HepG2 (cell line): ENCODE measurements around the gene CD79A. TPM values are rescaled to one million over a fixed set of nuclear protein-coding genes. Genes with fewer than 3 reads are reported as not detected.

Source experiments
- GMEB1 ChIP-seq: sonication (generic); formaldehyde crosslinking; IDR thresholded peaks from 2 replicates; pipeline ENCODE4 v1.5.1; 2020; ENCODE audit warnings: missing genetic modification reagents, mild to moderate bottlenecking, borderline replicate concordance
- GTF2F1 ChIP-seq: fragments of 150-350 bp; IDR thresholded peaks from 2 replicates; pipeline ENCODE4 v1.6.1; 2014; ENCODE audit warnings: low read length
- HDAC1 ChIP-seq: sonication (generic); formaldehyde crosslinking; IDR thresholded peaks from 2 replicates; pipeline ENCODE4 v1.5.1; 2020; ENCODE audit warnings: mild to moderate bottlenecking, missing genetic modification reagents
- KLF16 ChIP-seq, 2 experiments: sonication (generic) in 1 of 2; formaldehyde crosslinking in 1 of 2; IDR thresholded peaks; 2 replicates each; pipeline versions ENCODE4 v1.6.1 to v1.8.0; 2016 to 2023; ENCODE audit warnings: missing genetic modification reagents in 2 of 2, missing compliant biosample characterization in 1 of 2
- LBX2 ChIP-seq: sonication (generic); formaldehyde crosslinking; IDR thresholded peaks from 2 replicates; pipeline ENCODE4 v1.5.0; 2020; ENCODE audit warnings: missing genetic modification reagents, mild to moderate bottlenecking, borderline replicate concordance
- RBFOX2 ChIP-seq: fragments of 200-400 bp; formaldehyde crosslinking; IDR thresholded peaks from 2 replicates; pipeline ENCODE4 v1.6.1; 2017; ENCODE audit warnings: low read depth, mild to moderate bottlenecking, low read length
- RCOR2 ChIP-seq: IDR thresholded peaks from 2 replicates; pipeline ENCODE4 v1.6.1; 2016; ENCODE audit warnings: missing biosample characterization, missing genetic modification reagents
- REPIN1 ChIP-seq: sonication (generic); formaldehyde crosslinking; IDR thresholded peaks from 2 replicates; pipeline ENCODE4 v1.8.0; 2022; ENCODE audit warnings: missing genetic modification reagents, low read depth, mild to moderate bottlenecking, borderline replicate concordance
- SMC3 ChIP-seq: IDR thresholded peaks from 2 replicates; pipeline ENCODE4 v1.6.1; 2011; ENCODE audit warnings: low read length, improper control_type of control experiment
- TRAFD1 ChIP-seq: sonication (generic); formaldehyde crosslinking; IDR thresholded peaks from 2 replicates; pipeline ENCODE4 v1.5.1; 2020; ENCODE audit warnings: missing genetic modification reagents, mild to moderate bottlenecking, borderline replicate concordance
- ZEB1 ChIP-seq: IDR thresholded peaks from 2 replicates; pipeline ENCODE4 v1.6.1; 2012; ENCODE audit warnings: mild to moderate bottlenecking, low read depth, inconsistent platforms; ENCODE audit not compliant: insufficient replicate concordance
- ZKSCAN5 ChIP-seq: sonication (generic); formaldehyde crosslinking; IDR thresholded peaks from 2 replicates; pipeline ENCODE4 v1.5.1; 2020; ENCODE audit warnings: mild to moderate bottlenecking, missing genetic modification reagents
- ZNF136 ChIP-seq: sonication (generic); formaldehyde crosslinking; IDR thresholded peaks from 2 replicates; pipeline ENCODE4 v1.8.1; 2022; ENCODE audit warnings: low read depth, mild to moderate bottlenecking, moderate library complexity, missing genetic modification reagents
- ZNF18 ChIP-seq: sonication (generic); formaldehyde crosslinking; IDR thresholded peaks from 2 replicates; pipeline ENCODE4 v1.8.0; 2022; ENCODE audit warnings: mild to moderate bottlenecking, missing genetic modification reagents; ENCODE audit not compliant: insufficient replicate concordance
- ZNF501 ChIP-seq: sonication (generic); formaldehyde crosslinking; IDR thresholded peaks from 2 replicates; pipeline ENCODE4 v1.5.1; 2020; ENCODE audit warnings: mild to moderate bottlenecking, moderate library complexity, missing genetic modification reagents
- ZNF660 ChIP-seq: sonication (generic); formaldehyde crosslinking; IDR thresholded peaks from 2 replicates; pipeline ENCODE4 v1.5.1; 2020; ENCODE audit warnings: mild to moderate bottlenecking, low read depth, missing genetic modification reagents, borderline replicate concordance
- ZNF878 ChIP-seq: sonication (generic); formaldehyde crosslinking; IDR thresholded peaks from 2 replicates; pipeline ENCODE4 v1.8.1; 2023; ENCODE audit warnings: mild to moderate bottlenecking, missing genetic modification reagents, moderate library complexity
- ZNF891 ChIP-seq: sonication (generic); formaldehyde crosslinking; IDR thresholded peaks from 2 replicates; pipeline ENCODE4 v1.5.0; 2020; ENCODE audit warnings: mild to moderate bottlenecking, missing genetic modification reagents
- polyA plus RNA-seq, 8 experiments: library from polyadenylated mRNA; depleted of rRNA in 3 of 8; stranded (reverse) in 7 of 8; unstranded in 1 of 8; fragments of >200 nt; fragmentation: Illumina TruSeq in 4 of 8; extraction: Trizol in 4 of 8; gene quantifications; 2 replicates each; pipeline versions ENCODE4 v1.2.1 to v1.2.3, GENCODE V29; 2011 to 2016; ENCODE audit warnings: low read depth in 4 of 8, missing spikeins in 1 of 8, mixed read lengths in 1 of 8; ENCODE audit not compliant: insufficient read depth in 1 of 8
- total RNA-seq, 5 experiments: library from RNA; depleted of rRNA; stranded (reverse); fragments of >200 nt; fragmentation: Illumina TruSeq; extraction: Trizol; gene quantifications; 2 replicates each; pipeline ENCODE4 v1.2.3, GENCODE V29; 2016; ENCODE audit warnings: low read depth in 1 of 5
- TF ChIP-seq, protein P1 (sequence below): sonication (generic); formaldehyde crosslinking; IDR thresholded peaks from 2 replicates; pipeline ENCODE4 v1.5.1; 2020; ENCODE audit warnings: missing genetic modification reagents, mild to moderate bottlenecking, borderline replicate concordance
- TF ChIP-seq, protein P2 (sequence below): sonication (generic); formaldehyde crosslinking; IDR thresholded peaks from 2 replicates; pipeline ENCODE4 v1.5.0; 2020; ENCODE audit warnings: mild to moderate bottlenecking, missing genetic modification reagents

CD79A gene
- total and polyA plus RNA-seq, 2 of the 13 experiments (the other 11 are each of a cell fraction or from before 2014, with no cell fraction given) = 0.24 to 0.33 TPM

DNA sequence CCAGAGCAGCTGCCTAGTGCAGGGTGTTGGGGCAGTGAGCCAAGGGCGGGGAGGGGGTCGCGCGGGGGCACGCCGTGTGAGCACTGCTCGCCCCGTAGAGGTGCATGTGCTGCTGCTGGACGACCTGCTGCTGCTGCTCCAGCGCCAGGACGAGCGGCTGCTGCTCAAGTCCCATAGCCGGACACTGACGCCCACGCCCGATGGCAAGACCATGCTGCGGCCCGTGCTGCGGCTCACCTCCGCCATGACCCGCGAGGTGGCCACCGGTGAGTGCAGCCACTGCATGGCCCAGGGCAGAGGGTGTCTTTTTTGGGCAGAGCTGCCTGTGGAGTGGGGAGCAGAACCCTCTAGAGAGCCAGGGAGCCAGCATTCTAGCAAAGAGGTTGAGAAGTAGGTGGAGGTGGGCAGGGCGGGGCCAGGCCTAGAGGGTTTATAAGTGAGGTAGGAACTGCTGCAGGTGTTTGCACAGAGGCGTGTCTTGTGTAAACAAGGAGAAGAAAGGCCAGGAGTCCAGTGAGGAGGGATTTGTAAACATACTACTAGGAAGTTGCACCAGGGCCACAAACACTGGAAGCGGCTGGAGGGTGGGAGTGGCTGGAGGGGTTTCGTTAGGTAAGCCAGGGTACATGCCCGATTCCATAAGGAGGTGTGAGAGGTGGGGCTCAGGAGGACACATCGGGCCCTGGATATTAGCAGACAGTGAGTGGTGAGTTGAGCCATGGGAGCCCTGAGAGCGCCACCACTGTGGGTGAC lies 27.2 kb downstream of the CD79A start (continued):
- TF ChIP-seq REPIN1 (CRISPR knock-in tag) (no peak), ZNF136 (CRISPR knock-in tag) (no peak), ZNF501 (CRISPR knock-in tag) (no peak), RBFOX2 (peak; percentile 39; the same call in 1 of the 2 replicates), ZNF660 (CRISPR knock-in tag) (no peak), RCOR2 (CRISPR knock-in tag) (peak; percentile 68; the same call in 1 of the 2 replicates), SMC3 (no peak), ZEB1 (peak; percentile 96), ZNF18 (CRISPR knock-in tag) (no peak), GMEB1 (CRISPR knock-in tag) (peak; percentile 31; the same call in 1 of the 2 replicates), LBX2 (CRISPR knock-in tag) (no peak), HDAC1 (CRISPR knock-in tag) (peak; percentile 60; the same call in 1 of the 2 replicates), GTF2F1 (no peak), ZKSCAN5 (CRISPR knock-in tag) (no peak), ZNF878 (CRISPR knock-in tag) (no peak), ZNF891 (no peak), TRAFD1 (CRISPR knock-in tag) (no peak), KLF16 (CRISPR knock-in tag; IDR thresholded peaks at IDR 0.05) (peak in 1 of 2 experiments; percentile 78; a peak in 2 of 4 replicates)
- TF ChIP-seq, protein P1, sequence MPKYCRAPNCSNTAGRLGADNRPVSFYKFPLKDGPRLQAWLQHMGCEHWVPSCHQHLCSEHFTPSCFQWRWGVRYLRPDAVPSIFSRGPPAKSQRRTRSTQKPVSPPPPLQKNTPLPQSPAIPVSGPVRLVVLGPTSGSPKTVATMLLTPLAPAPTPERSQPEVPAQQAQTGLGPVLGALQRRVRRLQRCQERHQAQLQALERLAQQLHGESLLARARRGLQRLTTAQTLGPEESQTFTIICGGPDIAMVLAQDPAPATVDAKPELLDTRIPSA = no peak
- TF ChIP-seq, protein P2, sequence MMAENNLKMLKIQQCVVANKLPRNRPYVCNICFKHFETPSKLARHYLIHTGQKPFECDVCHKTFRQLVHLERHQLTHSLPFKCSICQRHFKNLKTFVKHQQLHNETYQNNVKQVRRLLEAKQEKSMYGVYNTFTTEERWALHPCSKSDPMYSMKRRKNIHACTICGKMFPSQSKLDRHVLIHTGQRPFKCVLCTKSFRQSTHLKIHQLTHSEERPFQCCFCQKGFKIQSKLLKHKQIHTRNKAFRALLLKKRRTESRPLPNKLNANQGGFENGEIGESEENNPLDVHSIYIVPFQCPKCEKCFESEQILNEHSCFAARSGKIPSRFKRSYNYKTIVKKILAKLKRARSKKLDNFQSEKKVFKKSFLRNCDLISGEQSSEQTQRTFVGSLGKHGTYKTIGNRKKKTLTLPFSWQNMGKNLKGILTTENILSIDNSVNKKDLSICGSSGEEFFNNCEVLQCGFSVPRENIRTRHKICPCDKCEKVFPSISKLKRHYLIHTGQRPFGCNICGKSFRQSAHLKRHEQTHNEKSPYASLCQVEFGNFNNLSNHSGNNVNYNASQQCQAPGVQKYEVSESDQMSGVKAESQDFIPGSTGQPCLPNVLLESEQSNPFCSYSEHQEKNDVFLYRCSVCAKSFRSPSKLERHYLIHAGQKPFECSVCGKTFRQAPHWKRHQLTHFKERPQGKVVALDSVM = no peak
